ENCODE data around the gene DPH3.

- no peak for TF ChIP-seq CTCF (conservative IDR thresholded peaks at IDR 0.05; ENCODE audit: low read depth in 2 of 2)
- TF ChIP-seq EZH2phosphoT487 (IDR thresholded peaks at IDR 0.05; ENCODE audit: unreplicated experiment), result no peak
- TF ChIP-seq REST (IDR thresholded peaks at IDR 0.05; ENCODE audit: unreplicated experiment), result no peak
- no peak for TF ChIP-seq POLR2AphosphoS5 (IDR thresholded peaks at IDR 0.05; ENCODE audit: low read depth)
- TF ChIP-seq STAT1 (IDR thresholded peaks at IDR 0.05; ENCODE audit: unreplicated experiment), result no peak
These were observed 4.7 kb downstream of the DPH3 start for GRCh38 chr3:16260046-16260445.
